H9 (cell line): Measurements from ENCODE around the gene ZNF385B. TPM values are rescaled to one million over a fixed set of nuclear protein-coding genes. Genes with fewer than 3 reads are reported as not detected.

Source experiments
- DNase-seq: peaks from one replicate; pipeline ENCODE4 v3.0.0-alpha.2; 2017
- H2AFZ ChIP-seq: one replicate; pipeline ENCODE4 v1.6.1; 2013; ENCODE audit warnings: mild to moderate bottlenecking, low read length, control low read depth, moderate library complexity
- H2AK5ac ChIP-seq: 2 replicates; pipeline ENCODE4 v1.6.1; 2013; ENCODE audit warnings: low read length, control low read depth, mixed read lengths; ENCODE audit not compliant: insufficient read length
- H2BK120ac ChIP-seq: one replicate; pipeline ENCODE4 v1.6.1; 2013; ENCODE audit warnings: low read depth, mild to moderate bottlenecking, low read length, control low read depth, inconsistent platforms; ENCODE audit not compliant: poor library complexity, severe bottlenecking
- H2BK12ac ChIP-seq: 2 replicates; pipeline ENCODE4 v1.6.1; 2013; ENCODE audit warnings: low read length, control low read depth, mixed read lengths, low read depth; ENCODE audit not compliant: insufficient read length
- H2BK15ac ChIP-seq: 2 replicates; pipeline ENCODE4 v1.6.1; 2013; ENCODE audit warnings: low read depth, low read length, control low read depth
- H2BK20ac ChIP-seq: one replicate; pipeline ENCODE4 v1.6.1; 2013; ENCODE audit warnings: low read depth, mild to moderate bottlenecking, low read length, control low read depth, inconsistent platforms; ENCODE audit not compliant: poor library complexity, severe bottlenecking
- H2BK5ac ChIP-seq: 2 replicates; pipeline ENCODE4 v1.6.1; 2013; ENCODE audit warnings: low read length, control low read depth, mixed read lengths; ENCODE audit not compliant: insufficient read length
- H3K14ac ChIP-seq: 2 replicates; pipeline ENCODE4 v1.6.1; 2013; ENCODE audit warnings: low read length, control low read depth; ENCODE audit not compliant: insufficient read depth
- H3K18ac ChIP-seq: 2 replicates; pipeline ENCODE4 v1.6.1; 2013; ENCODE audit warnings: low read depth, mild to moderate bottlenecking, mixed read lengths, low read length, control low read depth; ENCODE audit not compliant: insufficient read length
- H3K23ac ChIP-seq: 2 replicates; pipeline ENCODE4 v1.6.1; 2013; ENCODE audit warnings: low read length, control low read depth, mixed read lengths, low read depth; ENCODE audit not compliant: insufficient read length
- H3K23me2 ChIP-seq: 2 replicates; pipeline ENCODE4 v1.6.1; 2013; ENCODE audit warnings: low read depth, mild to moderate bottlenecking, mixed read lengths, low read length, control low read depth; ENCODE audit not compliant: insufficient read length, poor library complexity, severe bottlenecking
- H3K27ac ChIP-seq: 2 replicates; pipeline ENCODE4 v1.5.1; 2013; ENCODE audit warnings: low read length, control low read depth, mixed read lengths, low read depth; ENCODE audit not compliant: insufficient read length
- H3K27me3 ChIP-seq: 2 replicates; pipeline ENCODE4 v1.6.1; 2013; ENCODE audit warnings: low read length, control low read depth, inconsistent platforms; ENCODE audit not compliant: insufficient read depth
- H3K4ac ChIP-seq: 2 replicates; pipeline ENCODE4 v1.6.1; 2013; ENCODE audit warnings: low read depth, mild to moderate bottlenecking, control low read depth, inconsistent platforms, low read length, moderate library complexity
- H3K4me1 ChIP-seq: 2 replicates; pipeline ENCODE4 v1.6.1; 2013; ENCODE audit warnings: low read length, control low read depth, inconsistent platforms; ENCODE audit not compliant: insufficient read depth
- H3K4me2 ChIP-seq: 2 replicates; pipeline ENCODE4 v1.6.1; 2013; ENCODE audit warnings: low read length, control low read depth, mixed read lengths; ENCODE audit not compliant: insufficient read length, insufficient read depth
- H3K56ac ChIP-seq: 2 replicates; pipeline ENCODE4 v1.6.1; 2013; ENCODE audit warnings: low read depth, mild to moderate bottlenecking, mixed read lengths, low read length, control low read depth; ENCODE audit not compliant: insufficient read length
- H3K79me1 ChIP-seq: 2 replicates; pipeline ENCODE4 v1.6.1; 2013; ENCODE audit warnings: low read depth, mild to moderate bottlenecking, moderate library complexity, low read length, control low read depth, inconsistent platforms; ENCODE audit not compliant: insufficient read depth, poor library complexity, severe bottlenecking
- H3K79me2 ChIP-seq: 2 replicates; pipeline ENCODE4 v1.6.1; 2013; ENCODE audit warnings: low read length, control low read depth, inconsistent platforms; ENCODE audit not compliant: insufficient read depth
- H3K9ac ChIP-seq: 2 replicates; pipeline ENCODE4 v1.6.1; 2013; ENCODE audit warnings: low read length, control low read depth, mixed read lengths; ENCODE audit not compliant: insufficient read length; ENCODE audit errors: extremely low read depth
- H3K9me3 ChIP-seq: one replicate; pipeline ENCODE4 v1.6.1; 2013; ENCODE audit warnings: low read depth, low read length, inconsistent platforms; ENCODE audit not compliant: control insufficient read depth
- H3T11ph ChIP-seq: one replicate; pipeline ENCODE4 v1.6.1; 2013; ENCODE audit warnings: mild to moderate bottlenecking, low read length, control low read depth, inconsistent platforms
- H4K20me1 ChIP-seq: one replicate; pipeline ENCODE4 v1.6.1; 2013; ENCODE audit not compliant: control insufficient read depth, insufficient read length, insufficient read depth
- H4K5ac ChIP-seq: 2 replicates; pipeline ENCODE4 v1.6.1; 2013; ENCODE audit warnings: low read depth, mild to moderate bottlenecking, mixed read lengths, low read length, control low read depth; ENCODE audit not compliant: insufficient read length
- H4K8ac ChIP-seq: replicated peaks from 2 replicates; pipeline ENCODE4 v1.6.1; 2013; ENCODE audit warnings: low read length, control low read depth, mixed read lengths, low read depth; ENCODE audit not compliant: insufficient read length
- H4K91ac ChIP-seq: 2 replicates; pipeline ENCODE4 v1.6.1; 2013; ENCODE audit warnings: low read depth, mild to moderate bottlenecking, moderate library complexity, mixed read lengths, low read length, control low read depth; ENCODE audit not compliant: insufficient read length
- H3K27ac Mint-ChIP-seq, 3 experiments: 2 replicates in 2 of 3; 3 replicates in 1 of 3; pipeline ENCODE4 v1.8.0; 2020 to 2021; ENCODE audit warnings: mixed read lengths in 3 of 3, mild to moderate bottlenecking in 1 of 3, moderate library complexity in 1 of 3
- H3K27me3 Mint-ChIP-seq: 2 replicates; pipeline ENCODE4 v1.8.0; 2021; ENCODE audit warnings: low read depth, mild to moderate bottlenecking, moderate library complexity, mixed read lengths
- H3K36me3 Mint-ChIP-seq, 3 experiments: 2 replicates in 2 of 3; 3 replicates in 1 of 3; pipeline ENCODE4 v1.8.0; 2020 to 2021; ENCODE audit warnings: low read depth in 3 of 3, mixed read lengths in 3 of 3; ENCODE audit not compliant: insufficient read depth in 1 of 3
- H3K4me1 Mint-ChIP-seq, 2 experiments: 2 replicates each; pipeline ENCODE4 v1.8.0; 2020; ENCODE audit warnings: mixed read lengths in 2 of 2
- H3K4me3 Mint-ChIP-seq, 2 experiments: 2 replicates in 1 of 2; 3 replicates in 1 of 2; pipeline ENCODE4 v1.8.0; 2020 to 2021; ENCODE audit warnings: mild to moderate bottlenecking in 2 of 2, mixed read lengths in 2 of 2, moderate library complexity in 1 of 2
- H3K9me3 Mint-ChIP-seq, 2 experiments: 2 replicates in 1 of 2; 3 replicates in 1 of 2; pipeline ENCODE4 v1.8.0; 2020; ENCODE audit warnings: mild to moderate bottlenecking in 2 of 2, mixed read lengths in 2 of 2, moderate library complexity in 1 of 2
- WGBS: extraction: QIAGEN DNeasy Blood & Tissue Kit; methylation state at CpG from one replicate; pipeline ENCODE4 v1.1.7; 2013; ENCODE audit warnings: missing lambda C conversion rate, low lambda C conversion rate, mixed read lengths; ENCODE audit not compliant: insufficient read length; ENCODE audit errors: extremely low coverage; 5-methylcytosine and 5-hydroxymethylcytosine counted together
- total RNA-seq: library from RNA; stranded (reverse); gene quantifications from 2 replicates; pipeline ENCODE4 v1.2.1, GENCODE V29; 2021
- TF ChIP-seq, protein P1 (sequence below): fragments of 200-600 bp; sonication (generic); conservative IDR thresholded peaks from 3 replicates; pipeline ENCODE4 v1.8.0; 2021; ENCODE audit warnings: antibody characterized with exemption, mild to moderate bottlenecking

The ZNF385B gene
- total RNA-seq, 1 experiment from 2014 or later: 2.1 TPM

DNA sequence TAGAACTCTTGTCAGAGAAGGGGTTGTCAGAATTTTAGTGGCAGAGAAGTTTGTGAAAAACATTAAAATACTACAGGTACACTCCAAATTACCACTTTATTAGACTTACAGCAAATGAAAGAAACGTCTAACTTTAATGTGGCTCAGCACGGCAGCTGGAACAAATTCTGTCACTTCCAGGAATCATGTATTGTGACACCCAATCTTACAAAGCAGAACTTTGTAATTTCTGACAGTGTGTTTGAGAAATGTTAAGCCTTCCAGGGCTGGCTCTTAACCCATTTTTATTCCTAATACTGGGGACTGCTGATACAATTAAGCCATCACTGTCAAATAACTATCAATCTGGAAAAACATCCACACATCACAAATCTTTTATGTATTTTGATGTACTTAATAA, 216.4 kb downstream of the ZNF385B start:
- no peaks in the 10 kb centered on the region for H3K36me3 Mint-ChIP-seq
- H2BK12ac ChIP-seq: no peak overlapping the region
- no peak overlapping the region for H2BK5ac ChIP-seq
- H3K27ac Mint-ChIP-seq: no peak overlapping the region
- H4K91ac ChIP-seq: no peak overlapping the region
- no peaks in the 10 kb centered on the region for H3K4me1 ChIP-seq
- no peaks in the 10 kb centered on the region for H3K27me3 ChIP-seq
- H3K27ac ChIP-seq: no peak overlapping the region
- no peak overlapping the region for H3K23ac ChIP-seq
- no peak overlapping the region for H2BK120ac ChIP-seq
- no peak overlapping the region for H4K5ac ChIP-seq
- no peaks in the 10 kb centered on the region for H3K79me1 ChIP-seq
- H3K14ac ChIP-seq: no peak overlapping the region
- H3K79me2 ChIP-seq: no peaks in the 10 kb centered on the region
- H2AFZ ChIP-seq: no peak overlapping the region
- no peak overlapping the region for H2BK20ac ChIP-seq
- no peak overlapping the region for H3K18ac ChIP-seq
- no peak overlapping the region for H3T11ph ChIP-seq
- H3K4me1 Mint-ChIP-seq: peaks cover 0 to 6% of the 10 kb centered on the region in 2 experiments; a peak in 2 of 4 replicates
- H2BK15ac ChIP-seq: no peak overlapping the region
- no peak overlapping the region for H4K8ac ChIP-seq
- no peak overlapping the region for H3K4ac ChIP-seq
- H3K9me3 ChIP-seq: no peaks in the 10 kb centered on the region
- TF ChIP-seq, protein P1, sequence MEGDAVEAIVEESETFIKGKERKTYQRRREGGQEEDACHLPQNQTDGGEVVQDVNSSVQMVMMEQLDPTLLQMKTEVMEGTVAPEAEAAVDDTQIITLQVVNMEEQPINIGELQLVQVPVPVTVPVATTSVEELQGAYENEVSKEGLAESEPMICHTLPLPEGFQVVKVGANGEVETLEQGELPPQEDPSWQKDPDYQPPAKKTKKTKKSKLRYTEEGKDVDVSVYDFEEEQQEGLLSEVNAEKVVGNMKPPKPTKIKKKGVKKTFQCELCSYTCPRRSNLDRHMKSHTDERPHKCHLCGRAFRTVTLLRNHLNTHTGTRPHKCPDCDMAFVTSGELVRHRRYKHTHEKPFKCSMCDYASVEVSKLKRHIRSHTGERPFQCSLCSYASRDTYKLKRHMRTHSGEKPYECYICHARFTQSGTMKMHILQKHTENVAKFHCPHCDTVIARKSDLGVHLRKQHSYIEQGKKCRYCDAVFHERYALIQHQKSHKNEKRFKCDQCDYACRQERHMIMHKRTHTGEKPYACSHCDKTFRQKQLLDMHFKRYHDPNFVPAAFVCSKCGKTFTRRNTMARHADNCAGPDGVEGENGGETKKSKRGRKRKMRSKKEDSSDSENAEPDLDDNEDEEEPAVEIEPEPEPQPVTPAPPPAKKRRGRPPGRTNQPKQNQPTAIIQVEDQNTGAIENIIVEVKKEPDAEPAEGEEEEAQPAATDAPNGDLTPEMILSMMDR: no peak
- no peak overlapping the region for H3K56ac ChIP-seq
- H3K9ac ChIP-seq: no peak overlapping the region
- no peak for DNase-seq
- H3K23me2 ChIP-seq: no peaks in the 10 kb centered on the region
- no peaks in the 10 kb centered on the region for H4K20me1 ChIP-seq
- H3K4me2 ChIP-seq: no peak overlapping the region
- H3K4me3 Mint-ChIP-seq: no peak overlapping the region
- H3K9me3 Mint-ChIP-seq: no peaks in the 10 kb centered on the region
- no peak overlapping the region for H2AK5ac ChIP-seq
- WGBS: no CpG with 5 or more reads among the region's 2 CpGs
- H3K27me3 Mint-ChIP-seq: no peaks in the 10 kb centered on the region
